ENCODE data around the gene PKP1. TPM values are rescaled to one million over a fixed set of nuclear protein-coding genes. Genes with fewer than 3 reads are reported as not detected.
A peak's percentile ranks its signal among the peaks of the same experiment; 100 is the strongest.

Gene PKP1
- total RNA-seq, 1 donor from 2014 or later: 0.03 TPM

DNA sequence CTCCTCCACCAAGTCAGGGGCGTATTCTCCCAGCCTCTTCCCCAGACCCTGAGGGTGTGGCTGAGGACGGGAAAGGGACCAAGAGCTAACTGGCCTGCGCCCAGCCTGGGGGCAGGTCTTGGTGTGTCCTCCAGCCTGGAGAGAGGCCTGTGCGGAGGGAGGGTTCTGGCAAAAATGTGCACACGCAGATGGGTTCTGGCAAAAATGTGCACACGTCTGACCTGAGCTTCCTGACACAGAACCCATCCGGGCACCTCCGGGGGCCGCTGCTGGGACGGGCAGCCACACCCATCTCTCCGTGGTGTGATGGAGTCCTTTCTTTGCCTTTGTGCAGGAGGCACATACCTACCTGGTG is 23.1 kb upstream of the PKP1 start:
- DNase-seq (ENCODE audit: low spot score) (no peak), ATAC-seq (no peak)

DNA sequence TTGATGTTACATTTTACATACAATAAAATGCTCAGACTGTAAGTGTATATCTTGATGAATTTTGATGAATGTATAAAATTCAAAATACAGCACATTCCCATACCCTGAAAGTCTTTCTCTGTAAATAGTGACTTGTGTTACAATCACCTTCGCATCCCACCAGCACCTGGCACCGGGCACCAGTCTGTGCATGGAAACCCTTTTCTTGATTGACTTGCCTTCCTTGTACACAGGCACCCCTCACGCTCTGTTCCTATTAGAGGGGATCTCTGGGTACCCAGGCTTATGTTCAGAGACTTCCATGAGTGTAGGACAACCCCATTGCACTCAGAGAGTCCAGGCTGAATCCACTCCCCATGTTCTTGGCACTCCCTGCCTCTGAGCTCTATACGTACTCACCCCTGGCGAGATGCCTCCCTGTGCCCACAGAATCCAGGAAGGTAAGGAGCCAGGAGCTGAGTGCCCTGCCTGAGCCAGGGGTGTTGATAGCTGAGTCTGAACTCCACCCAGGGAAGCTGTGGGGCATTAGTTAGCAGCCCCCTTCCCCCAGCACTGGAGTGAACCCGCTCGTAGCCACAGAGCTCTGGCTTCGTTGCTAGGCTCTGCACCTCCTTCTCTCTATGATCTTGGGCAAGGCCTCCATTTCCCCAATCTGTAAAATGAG is 22.5 kb upstream of the PKP1 start:
- no peak for ATAC-seq
- DNase-seq (ENCODE audit: low spot score): no peak

DNA sequence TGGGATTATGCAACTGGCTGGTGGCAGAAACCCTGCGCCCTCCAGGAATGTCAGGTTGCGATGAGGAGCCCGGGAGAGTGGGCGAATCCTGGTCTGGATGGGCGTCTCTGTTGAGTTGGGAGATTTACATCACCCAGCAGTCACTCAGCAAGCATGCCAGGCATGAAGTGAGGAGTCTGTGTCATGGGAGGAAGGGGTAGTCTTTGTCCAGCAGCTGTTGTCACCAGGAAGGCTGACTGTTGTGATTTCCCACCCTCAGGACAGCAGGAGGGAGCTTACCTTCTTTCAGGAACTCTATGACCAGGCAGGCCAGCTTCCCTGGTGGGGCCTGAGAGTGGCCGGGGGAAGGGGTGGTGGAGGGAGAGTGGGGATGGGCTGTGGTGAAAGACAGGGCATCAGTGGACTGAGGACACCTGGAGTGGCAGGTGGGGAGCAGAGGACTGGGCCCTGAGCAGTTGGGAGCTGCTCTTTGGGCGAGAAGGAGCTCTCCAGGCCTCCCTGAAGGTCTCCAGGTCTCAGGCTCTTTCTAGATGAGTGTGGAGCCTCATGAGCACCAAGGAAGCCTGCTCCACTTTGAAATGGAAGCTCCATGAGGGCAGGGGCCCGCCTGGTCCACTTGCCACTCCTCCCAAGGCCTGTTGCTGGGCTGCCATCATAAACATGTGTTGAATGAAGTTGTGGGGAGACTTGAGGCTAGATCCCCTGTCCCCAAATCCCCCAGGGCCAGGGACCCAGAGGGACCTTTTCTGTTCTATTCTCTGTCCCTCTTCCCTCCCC is 21.3 kb upstream of the PKP1 start:
- peak; percentile 34 for DNase-seq (ENCODE audit: low spot score)
- ATAC-seq: no peak

DNA sequence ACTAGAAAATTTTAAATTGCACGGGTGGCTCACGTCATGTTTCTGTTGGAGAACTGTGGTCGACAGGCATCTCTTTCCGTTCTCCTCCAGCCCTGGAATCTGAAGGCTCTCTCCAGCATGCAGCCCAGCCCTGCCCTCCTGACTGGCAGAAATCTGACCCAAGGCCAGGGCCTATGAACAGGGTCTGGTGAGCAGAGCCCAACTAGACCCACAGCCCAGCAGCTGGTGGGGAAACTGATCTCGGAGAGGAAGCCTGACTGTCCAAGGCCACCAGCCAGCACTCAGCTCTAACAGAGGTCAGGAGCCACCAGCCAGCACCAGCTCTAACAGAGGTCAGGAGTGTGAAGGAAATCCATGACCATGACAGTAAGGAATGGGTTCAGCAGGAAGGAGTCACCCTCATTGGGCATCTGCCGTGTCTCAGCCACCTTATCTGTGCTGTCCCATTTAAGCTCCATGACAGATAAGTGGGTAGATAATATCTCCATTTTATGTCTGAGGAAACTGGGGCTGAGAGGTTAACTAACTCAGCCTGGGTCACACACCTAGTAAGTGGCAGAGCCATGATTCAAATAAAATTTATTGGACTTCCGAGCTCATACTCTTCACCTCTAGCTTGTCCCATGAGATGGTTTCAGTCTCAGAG is 20.2 kb upstream of the PKP1 start:
- DNase-seq (ENCODE audit: low spot score) (peak; percentile 32), ATAC-seq (no peak)

DNA sequence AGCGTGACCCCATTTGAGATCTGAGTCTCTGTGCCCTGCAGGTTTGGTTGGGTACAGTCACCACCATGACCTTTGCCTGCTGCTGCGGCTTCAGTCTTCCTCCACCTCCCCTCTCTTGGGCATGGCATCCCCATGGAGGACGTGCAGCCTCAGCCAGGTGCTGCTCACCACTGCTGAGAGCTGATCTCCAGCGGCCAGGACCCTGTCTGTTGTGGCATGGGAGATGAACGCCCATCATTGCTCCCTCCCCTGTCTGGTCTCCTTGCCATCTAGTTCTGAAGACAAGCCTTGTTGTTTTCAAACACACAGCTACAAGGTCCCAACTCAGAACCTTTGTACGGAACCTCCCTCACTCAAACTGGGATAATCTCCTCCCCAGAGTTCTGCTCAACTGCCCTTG is 19.2 kb upstream of the PKP1 start:
- DNase-seq (ENCODE audit: low spot score) (no peak), ATAC-seq (no peak)

DNA sequence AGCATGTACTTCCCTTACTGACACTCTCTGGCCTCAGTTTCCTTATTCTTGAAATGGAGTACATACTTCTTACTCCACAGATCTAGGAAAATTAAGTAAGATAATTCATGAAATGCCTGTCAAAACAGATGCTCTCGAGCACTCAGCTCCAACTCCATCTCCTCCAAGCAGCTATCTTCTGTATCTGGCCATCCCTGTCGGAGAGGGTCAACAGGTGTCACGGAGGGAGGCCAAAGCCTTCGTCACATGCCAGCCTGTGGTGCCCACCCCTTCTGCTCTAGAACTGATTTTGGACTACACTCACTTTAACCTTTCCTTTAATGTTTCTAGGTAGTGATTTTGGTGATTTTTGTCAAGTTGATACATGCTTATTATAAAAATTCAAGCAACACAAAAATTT is 18.8 kb upstream of the PKP1 start:
- no peak for DNase-seq (ENCODE audit: low spot score)
- no peak for ATAC-seq

DNA sequence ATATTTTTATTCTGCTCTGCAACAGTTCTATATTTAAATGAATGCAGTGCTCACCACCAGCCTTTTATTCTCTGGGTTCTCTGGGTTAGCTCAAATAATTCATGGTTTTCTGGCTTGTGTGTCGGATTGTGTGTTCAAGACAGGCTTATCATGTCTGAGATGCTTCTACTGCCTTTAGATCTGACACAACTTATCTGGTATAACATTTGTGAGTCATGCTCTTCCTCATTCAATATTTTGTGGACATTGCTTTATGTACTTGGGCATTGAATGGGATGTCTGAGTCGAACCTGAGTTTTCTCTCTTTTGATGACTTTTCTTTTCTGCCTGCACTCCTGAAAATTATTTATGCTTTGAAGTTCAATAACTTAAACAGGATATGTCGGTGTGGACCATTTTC is 17.6 kb upstream of the PKP1 start:
- no peak for ATAC-seq
- no peak for DNase-seq (ENCODE audit: low spot score)

DNA sequence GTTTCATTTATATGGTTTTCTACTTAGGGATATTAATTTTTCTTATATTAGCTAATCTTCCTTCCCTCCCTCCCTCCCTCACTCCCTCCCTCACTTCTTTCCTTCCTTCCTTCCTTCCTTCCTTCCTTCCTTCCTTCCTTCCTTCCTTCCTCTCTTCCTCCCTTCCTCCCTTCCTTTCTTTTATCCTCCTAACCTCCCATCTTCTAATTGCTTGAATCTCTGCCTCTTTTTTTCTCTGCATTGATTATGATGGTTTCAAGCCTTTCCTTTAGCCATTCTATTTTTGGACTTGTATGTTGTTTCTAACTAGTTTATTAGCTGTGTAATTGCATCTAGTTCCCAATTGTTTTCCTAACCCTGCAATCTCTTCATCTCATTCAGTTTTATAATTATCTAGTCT is 17.0 kb upstream of the PKP1 start:
- ATAC-seq (no peak), DNase-seq (ENCODE audit: low spot score) (no peak)

DNA sequence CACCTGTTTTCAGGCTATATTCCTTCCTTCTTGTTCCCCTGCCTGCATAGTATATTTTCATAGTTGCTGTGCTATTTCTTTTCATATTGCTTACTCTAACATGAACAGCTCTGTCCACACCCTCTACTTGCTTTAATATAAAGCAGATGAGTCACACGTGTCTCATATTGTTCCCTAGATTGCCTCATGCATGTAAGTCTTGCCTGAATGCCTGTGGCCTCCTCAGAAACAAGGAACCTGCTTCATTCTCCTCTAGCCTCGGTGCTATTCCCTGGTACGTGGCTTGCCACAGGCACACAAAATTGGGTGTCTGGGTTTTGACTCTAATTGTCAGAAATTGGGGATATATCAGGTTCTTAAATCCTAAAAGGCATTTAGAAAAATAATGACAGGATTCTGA is 16.5 kb upstream of the PKP1 start:
- no peak for ATAC-seq
- DNase-seq (ENCODE audit: low spot score): no peak

DNA sequence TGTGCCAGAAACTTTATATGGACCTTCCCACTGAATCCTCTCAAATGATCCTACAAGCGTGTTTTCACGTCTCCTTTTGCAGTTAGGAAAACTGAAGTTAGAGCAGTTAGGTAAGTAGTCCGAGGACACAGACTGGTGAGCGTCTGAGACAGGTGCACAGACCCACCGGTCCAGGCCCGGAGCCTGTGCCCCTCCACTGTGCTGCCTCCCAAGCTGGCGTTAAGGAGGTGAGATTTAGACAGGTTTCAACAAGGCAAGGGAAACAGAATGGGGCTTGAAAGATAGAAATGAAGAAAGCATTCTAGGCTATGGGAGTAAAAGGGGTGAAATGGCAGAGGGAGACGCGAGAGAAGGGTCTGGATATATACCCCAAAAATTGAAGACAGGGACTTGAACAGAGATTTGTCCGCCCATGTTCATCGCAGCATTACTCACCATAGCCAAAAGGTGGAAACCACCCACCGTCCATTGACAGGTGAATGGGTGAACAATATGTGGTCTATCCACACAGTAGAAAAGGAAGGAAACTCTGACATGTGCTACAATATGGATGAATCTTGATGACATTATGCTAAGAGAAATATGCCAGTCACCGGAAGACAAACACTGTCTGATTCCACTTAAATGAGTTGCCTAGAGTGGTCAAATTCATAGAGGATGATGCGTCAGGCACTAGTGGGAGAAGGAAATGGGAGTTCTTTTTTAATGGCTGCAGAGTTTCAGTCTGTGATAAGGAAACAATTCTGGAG is 15.7 kb upstream of the PKP1 start:
- no peak for ATAC-seq
- no peak for DNase-seq (ENCODE audit: low spot score)

DNA sequence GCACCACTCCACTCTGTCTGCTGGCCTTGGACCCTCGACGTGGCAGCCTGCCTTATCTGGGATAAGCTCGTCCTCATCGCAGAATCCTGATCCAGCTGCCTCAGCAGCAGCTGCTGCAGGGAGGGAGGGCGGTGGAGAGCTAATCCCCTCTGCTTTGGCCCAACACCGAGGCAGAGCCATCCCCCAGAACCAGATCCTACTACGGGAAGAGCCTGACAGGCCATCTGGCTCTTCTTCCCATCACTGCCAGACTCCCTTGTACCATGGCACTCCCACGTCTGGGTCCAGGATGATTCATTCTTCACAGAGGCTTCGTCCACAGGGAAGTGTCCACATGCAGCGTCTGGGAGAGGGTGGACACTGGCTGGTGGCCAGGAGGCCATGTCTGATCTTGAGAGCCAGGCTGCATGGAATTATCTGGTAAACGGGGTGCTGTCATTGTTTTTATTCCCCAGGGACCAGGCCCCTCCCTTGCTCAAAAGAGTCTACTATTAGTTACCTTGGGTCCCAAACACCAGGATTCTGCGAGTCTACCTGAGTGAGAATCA is 14.6 kb upstream of the PKP1 start:
- ATAC-seq (no peak), DNase-seq (ENCODE audit: low spot score) (peak; percentile 37)

DNA sequence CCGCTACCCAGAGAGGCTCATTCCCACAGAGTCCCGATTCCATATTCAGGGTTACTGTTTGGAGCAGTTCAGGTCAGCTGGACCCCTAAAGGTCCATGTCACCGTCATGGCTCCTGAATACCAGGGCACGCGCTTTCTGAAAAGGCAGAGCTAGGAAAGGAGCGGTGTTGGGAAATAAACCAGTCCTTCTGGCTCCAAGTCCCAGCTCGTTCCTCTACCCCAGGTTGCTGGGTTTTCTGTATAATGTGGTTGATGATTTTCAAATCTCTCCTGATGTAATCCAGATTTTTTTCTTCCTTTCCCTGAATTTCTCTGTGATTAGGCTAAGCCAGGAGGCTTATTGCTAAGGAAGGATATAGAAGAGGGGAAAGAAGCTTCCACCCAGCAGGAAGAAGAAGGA is 14.0 kb upstream of the PKP1 start:
- ATAC-seq: no peak
- DNase-seq (ENCODE audit: low spot score): no peak

DNA sequence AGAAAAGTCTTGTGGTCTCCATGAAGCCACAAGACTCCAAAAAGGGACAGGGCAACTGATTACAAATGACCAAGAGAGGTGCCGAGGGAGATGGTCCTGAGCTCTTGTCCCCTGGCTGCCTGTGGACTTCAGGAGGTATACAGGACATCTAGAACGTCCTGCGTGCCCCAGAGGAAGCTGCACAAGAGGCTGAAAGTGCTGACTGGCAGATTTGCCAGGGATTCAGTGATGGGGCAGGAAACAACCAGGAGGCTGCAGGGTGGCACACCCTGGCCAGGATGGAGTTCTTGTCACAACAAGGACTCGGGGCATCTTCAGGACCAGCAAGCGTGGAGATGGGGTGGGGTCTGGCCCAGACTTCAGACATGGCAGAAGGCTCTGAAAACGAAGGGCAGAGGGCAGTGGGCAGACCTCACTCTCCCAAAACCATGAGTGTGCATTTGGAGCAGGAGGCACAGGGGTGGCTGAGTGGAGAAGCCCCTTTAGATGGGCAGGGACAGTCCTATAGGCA is 13.4 kb upstream of the PKP1 start:
- ATAC-seq (no peak), DNase-seq (ENCODE audit: low spot score) (no peak)

DNA sequence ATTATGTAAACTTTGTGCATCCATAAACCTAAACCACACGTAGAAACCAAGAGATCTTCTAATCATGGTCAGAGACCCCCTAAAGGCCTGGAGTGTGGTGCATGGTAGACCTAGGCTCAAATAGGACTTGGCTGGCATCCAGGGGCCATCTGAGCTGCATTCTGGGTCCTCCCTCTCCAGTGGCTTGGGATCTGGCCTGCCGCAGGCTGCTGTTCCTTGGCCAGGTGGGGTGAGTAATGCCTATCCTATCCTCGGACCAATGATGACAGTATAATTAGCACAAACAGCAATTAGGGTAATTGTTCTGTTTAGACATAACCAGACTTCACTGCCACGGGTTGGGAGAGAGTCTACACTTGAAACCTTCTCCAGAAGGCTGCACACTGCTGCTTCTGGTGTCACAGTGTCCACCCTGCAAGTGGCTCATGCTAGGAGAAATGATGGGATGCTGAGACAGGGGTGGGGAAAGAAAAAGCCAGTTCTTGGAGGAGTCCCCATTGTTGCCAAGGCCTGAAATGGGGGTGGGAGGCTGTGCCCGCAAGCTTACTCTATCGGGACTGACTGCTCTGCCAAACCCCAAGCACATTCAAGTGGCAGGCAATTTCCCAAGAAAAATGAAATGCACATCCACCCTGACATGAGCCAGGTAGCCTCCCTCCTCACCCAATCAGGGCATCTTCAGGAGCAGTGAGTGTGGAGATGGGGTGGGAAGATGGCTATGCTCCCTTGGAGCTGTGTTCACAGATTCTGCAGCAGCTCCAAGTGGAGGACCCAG is 12.5 kb upstream of the PKP1 start:
- no peak for ATAC-seq
- DNase-seq (ENCODE audit: low spot score): no peak

DNA sequence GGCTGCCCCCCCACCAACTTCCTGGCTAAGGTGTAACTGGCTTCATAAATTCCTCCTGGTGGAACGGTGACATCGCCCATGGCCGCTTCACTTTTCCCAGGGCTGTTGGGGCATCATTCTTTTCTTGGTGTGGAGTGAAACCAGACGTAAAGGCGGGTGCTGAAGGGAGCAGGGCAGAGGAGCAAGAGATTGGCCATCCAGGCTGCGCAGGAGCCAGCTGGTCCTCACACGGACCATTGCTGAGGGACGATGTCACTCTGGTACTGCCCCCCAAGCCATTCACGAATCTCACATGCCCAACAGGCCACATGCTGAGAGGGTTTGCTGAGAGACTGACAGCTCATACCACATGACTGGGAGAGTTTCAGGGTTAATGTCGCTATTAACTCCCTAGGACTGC is 10.5 kb upstream of the PKP1 start:
- ATAC-seq (no peak), DNase-seq (ENCODE audit: low spot score) (no peak)

DNA sequence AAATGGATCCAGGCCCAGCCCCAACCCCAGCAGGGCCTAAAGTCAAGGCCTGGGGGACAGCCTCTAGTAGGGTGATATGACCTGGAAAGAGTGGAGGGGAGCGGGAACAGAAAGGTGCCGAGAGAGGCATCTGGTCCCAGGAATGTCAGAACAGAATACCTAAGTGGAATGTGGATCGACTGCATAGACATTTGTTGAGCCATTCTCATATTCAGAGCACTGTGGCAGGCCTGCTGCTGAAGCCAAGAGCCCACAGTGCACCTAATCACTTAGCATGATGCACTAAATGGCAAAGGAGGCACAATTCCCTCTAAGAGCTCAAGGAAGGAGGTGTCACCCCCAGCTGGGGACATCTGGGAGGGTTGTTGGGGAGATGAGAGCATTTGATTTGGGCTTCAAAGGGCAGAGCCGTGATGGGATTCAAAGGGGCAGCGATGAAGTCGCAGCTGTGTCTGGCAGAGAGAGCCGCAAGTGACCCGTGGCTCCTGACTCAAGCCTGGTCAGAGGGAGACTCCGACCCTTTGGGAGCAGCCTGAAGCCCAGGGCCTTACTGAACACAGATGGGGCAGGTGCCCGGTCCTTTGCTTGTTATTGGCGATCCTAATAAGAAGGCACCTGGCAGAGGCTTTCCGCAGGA is 8.6 kb upstream of the PKP1 start:
- DNase-seq (ENCODE audit: low spot score) (no peak), ATAC-seq (no peak)

DNA sequence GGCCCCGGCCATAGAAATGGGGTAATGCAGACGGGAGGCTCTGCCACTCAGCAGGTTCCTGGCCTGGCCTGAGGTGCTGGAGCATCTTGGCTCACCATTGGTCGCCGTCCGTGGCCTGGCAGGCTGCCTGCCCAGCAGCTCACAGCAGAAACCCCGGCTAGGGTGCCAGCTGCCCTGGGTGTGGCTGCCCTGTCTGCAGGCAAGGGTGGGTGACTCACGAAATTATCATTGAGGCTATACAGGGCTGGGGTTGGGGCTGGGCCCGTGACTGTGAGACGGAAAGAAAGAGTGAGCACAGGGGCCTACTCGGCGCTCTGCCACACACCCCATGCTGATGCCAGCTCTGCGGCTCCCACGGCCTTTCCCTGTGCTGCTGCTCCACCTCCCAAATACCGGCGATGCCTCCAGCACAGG is 8.0 kb upstream of the PKP1 start:
- ATAC-seq (no peak), DNase-seq (ENCODE audit: low spot score) (no peak)

DNA sequence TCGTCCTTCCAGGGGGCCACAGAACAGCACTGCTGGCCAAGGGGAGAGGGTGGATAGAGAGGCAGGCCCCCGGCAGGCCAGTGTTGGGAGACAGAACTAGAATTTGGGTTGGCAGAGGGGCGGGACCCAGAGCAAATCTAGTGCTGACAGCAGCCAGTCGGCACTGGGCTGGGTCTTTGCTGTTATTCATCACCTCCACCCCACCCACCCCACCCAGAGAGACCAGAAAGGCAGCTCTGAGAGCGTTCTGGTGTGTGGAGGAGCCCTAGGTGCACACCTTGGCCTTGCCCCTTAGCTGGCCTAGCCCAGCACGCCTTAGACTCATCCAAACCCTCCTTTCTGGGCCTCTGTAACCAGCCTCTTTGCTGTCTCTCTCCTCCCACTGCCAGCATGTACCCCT is 6.4 kb upstream of the PKP1 start:
- DNase-seq (ENCODE audit: low spot score) (no peak), ATAC-seq (no peak)

DNA sequence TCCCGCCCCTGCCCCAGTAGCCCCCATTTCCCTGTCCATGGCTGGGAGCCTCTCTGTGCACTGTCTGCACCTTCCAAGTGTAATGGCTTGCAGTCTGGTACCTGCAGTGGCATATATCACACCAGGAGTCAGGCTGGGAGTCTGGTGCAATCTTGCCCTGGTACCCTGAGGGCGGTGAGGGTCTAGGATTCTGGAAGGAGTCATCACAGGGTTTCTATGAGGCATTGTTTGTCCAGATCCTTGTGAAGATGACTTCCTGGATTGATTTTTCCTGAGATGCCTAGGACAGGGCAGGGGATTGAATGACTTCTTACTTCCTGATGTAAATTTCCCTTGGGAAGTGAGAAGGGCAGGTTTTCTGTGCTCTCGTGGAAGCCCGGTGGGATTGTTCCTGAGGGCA is 5.9 kb upstream of the PKP1 start:
- no peak for ATAC-seq
- no peak for DNase-seq (ENCODE audit: low spot score)

DNA sequence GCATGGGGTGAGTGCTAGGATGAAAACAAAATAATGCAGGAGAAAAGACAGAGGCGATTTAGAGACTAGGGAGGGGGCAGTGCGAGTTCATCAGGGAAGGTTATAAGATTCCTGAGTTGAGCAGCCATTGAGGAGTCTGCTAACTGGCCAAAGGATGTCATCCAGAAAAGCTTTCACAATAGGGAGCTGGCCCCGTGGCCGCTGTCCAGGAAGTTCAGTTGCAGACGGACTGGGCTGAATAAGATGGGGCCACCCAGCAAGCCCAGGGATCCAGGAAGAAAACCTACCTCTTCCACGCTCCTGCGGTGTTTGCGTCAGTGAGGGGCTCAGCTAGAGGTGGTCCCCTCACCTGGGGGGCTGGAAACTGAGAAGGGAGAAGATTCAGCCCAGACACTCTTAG is 4.0 kb upstream of the PKP1 start:
- DNase-seq (ENCODE audit: low spot score) (no peak), ATAC-seq (peak; percentile 71)
